Right forelimb (tissue), 1 donor: ENCODE data around the gene CLASP1.
"Not testable (repeated sequence)": the region's sequence is repeated elsewhere in the genome, so short reads cannot be mapped to it uniquely, and the experiment has no call there.

ENCODE experiments used
- DNase-seq: peaks from one replicate; pipeline ENCODE4 v3.0.0-alpha.2; 2018

CLASP1 gene

GRCh38 chr2:121575800-121576199 is 73.5 kb downstream of the CLASP1 start:
- no peak for DNase-seq

DNA sequence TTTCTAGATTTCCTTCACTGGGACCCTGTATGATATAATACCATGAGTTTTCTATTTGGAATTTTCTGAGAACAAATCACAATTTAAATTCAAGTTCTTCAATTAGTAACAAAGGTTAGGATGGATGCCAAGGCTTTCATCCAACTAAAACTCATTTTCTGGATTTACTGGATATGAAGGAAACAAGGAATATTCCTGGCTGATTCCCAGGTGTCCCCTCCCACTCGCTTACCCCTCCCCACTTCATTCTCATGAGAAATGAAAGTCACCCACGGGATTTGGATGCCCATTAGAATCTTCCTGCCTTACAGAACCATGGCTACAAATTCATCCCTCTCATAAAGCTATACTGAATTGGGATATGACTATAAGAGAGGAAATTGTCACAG is 78.6 kb downstream of the CLASP1 start:
- no peak for DNase-seq

GRCh38 chr2:121570036-121570666 is 79.1 kb downstream of the CLASP1 start:
- no peak for DNase-seq

GRCh38 chr2:121567957-121568409 is 81.3 kb downstream of the CLASP1 start:
- no peak for DNase-seq

DNA sequence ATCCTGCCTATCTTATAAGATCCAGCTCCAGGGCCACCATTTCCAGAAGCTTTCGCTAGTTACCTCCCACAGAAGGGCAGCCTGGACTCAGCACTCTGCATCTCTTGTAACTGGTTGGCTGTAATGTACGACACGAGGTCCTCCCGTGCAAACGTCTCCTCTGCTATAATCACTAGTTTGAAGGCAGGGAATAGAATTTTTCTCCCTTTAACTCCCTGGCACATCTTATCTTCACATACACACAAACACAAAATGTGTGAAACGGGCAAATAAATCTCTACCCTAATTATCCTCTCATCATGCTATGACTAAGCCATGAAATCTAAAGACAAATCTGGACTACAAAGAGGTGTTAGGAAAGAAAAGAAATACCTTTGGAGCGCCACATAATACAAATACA is 81.8 kb downstream of the CLASP1 start:
- DNase-seq, result no peak

DNA sequence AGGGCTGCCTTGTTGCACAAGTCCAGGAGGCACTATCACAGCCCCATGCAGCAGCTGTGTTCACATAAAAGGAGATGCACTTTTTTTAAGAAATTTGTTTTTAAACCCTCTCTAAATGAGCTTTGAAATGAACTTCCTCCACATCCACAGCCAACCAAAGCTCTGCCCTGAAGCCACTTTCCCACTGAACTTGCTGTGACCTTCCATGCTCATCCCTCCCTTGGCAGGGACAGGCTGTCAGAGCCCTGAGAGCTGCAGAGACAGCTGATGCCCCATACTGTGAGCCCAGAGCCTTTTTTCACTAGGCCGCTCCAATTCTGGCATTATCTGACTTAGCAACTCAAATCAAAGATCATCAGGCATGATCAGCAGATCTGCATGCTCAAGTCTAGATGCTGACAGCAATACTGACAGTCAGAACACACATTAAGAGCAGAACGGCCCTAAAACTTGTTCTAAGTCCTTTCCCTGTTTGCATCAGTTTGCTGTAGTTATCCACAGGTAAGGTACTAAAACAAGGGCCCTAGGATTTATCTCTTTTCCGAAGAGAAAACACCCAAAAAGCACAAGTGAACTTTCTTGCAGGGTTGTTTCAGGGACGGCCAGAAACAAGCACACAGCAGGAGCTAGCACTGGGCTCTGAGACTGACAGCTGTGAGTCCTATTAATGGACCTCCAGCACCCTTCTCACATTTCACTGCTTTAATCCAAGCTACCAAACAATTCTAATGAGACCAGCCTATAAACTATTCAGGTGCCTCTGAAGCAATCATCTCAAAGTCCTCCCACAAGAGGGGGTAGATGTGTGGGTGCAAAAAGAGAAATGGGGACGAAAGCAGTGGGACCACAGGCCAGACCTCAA is 83.6 kb downstream of the CLASP1 start:
- peak; percentile 67 for DNase-seq

- DNase-seq, result no peak
Observed at GRCh38 chr2:121564905-121565304, 84.4 kb downstream of the CLASP1 start.

DNA sequence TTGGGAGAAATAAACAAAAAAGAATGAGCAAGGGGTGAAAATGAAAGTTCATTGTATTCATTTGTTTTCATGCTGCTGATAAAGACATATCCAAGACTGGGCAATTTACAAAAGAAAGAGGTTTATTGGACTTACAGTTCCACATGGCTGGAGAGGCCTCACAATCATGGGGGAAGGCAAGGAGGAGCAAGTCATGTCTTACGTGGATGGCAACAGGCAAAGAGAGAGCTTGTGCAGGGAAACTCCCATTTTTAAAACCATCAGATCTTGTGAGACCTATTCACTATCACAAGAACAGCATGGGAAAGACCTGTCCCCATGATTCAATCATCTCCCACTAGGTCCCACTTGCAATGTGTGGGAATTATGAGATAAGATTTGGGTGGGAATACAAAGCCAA is 85.5 kb downstream of the CLASP1 start:
- DNase-seq, result not testable (repeated sequence)

DNA sequence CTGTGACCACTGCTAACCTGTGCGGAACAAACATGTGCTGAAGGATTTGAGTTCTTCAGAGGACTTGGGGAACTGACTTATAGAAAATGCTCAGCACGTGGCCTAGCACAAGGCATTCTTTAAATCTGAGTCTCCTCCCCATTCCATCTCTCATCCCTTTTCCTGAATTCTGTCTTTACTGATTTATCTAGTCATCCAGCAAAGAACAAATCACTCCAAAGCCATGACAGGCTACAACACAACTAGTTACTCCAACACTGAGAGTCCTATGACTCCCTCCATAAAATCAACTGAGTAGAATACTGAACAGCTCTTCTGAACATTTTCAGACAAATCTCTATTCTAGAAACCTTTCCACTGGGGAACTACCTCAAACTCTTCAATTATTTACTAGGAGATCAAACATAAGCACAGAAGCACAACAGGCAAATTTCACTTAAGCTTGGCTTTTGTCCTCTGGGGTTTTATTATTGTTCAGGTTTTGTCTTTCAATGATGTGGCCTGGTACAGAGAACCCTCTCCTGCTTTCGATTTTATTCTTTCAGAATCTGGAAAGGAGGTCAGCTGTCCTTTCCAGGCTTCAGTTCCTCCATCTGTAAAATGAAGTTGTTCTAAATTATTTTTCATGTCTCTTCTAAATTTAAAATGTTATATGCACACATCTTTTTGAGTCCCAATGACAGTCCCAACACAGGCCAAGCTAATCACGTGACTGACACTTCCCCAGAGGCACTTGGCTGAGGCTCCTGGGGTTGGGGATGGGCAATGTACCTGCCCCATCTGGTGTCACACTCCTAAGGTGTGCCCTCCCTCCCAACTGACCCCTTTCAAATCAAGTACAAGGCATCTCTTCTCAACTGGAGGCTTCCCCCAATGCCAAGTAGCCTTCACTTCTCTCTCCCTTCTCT is 86.7 kb downstream of the CLASP1 start:
- no peak for DNase-seq

DNA sequence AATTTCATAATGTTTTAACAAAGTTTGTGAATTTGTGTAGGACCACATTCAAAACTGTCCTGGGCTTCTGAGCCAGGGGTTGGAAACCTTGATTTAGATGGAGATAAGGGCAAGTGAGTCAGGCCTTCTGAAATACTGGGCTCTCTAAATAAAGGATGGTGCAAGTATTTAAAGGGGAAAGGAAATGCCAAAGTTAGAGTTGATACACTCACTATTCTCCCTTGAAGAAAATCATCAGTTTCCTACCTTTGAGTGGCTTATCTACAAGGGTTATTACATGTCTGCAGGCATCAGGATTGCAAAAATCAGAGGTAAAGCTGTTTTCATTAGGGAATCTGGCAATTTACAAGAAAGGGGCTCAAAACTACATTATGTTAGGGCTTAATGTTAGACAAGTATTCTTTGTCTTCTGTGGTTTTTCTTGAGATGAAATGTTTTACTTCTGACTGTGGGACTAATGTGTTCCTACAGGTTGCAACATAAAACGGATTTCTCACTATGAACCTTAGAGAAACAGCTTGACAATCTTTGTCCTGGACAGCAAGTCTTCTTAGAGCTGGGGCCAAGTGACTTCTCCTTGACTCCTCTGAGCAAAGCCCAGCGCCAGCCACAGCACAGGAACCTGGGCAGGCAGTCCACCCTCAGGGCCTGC is 87.5 kb downstream of the CLASP1 start:
- no peak for DNase-seq

GRCh38 chr2:121558329-121558728 is 90.9 kb downstream of the CLASP1 start:
- no peak for DNase-seq

DNA sequence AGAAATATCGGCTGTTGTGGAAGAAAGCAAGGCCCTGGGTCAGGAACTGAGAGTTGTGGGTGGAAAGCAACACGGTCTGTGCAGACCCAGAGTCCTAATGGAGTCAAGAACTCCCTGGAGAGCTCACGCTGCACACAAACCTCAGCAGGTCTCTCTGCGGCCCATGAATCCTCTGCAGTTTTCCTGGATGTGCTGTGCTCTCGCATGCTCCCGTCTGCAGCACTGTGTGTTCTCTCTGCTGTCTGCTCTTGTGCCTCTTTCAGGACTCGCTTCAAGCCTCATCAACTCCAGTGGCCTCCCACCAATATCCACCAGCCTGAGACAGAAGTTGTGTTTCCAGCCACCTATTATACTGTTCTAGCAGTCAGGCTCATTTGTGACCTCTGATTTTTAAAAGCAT is 94.3 kb downstream of the CLASP1 start:
- no peak for DNase-seq

DNA sequence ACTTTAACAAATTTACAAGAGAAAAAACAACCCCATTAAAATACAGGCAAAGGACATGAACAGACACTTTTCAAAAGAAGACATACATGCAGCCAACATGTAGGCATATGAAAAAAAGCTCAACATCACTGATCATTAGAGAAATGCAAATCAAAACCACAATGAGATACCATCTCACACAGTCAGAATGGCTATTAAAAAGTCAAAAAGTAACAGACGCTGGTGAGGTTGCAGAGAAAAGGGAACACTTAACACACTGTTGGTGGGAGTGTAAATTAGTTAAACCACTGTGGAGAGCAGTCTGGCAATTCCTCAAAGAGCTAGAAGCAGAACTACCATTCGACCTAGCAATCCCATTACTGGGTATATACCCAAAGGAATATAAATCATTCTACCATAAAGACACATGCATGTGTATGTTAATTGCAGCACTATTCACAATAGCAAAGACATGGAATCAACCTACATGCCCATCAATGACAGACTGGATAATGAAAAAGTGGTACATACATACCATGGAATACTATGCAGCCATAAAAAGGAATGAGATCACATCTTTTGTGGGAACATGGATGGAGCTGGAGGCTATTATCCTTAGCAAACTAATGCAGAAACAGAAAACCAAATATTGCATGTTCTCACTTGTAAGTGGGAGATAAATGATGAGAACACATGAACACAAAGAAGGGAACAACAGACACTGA is 96.6 kb downstream of the CLASP1 start:
- not testable (repeated sequence) for DNase-seq

DNA sequence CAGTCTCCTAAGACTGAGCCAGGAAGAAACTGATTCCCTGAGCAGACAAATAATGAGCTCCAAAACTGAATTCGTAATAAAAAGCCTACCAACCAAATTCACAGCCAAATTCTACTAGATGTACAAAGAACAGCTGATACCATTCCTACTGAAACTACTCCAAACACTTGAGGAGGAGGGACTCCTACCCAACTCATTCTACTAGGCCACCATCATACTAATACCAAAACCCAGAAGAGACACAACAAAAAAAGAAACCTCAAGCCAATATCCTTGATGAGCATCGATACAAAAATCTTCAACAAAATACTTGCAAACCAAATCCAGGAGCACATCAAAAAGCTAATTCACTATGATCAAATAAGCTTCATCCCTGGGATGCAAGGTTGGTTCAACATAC is 98.6 kb downstream of the CLASP1 start:
- no peak for DNase-seq

DNA sequence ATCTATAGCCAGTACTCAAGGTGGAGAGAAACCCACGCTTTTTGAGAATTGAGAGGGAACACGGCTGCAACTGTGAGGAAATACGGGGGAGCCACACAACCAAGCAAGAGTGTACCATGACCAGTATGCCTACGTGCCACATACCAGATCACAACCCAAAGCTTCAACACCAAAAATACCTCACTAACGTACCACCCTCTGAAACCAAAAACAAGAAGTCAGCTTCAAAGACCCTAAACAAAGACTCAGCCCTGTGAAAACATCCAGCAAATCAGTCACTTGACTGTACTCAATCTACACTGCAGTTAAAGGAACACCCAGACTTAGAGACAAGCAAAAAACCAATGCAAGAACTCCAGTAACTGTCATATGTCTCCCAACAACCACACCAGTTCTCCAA is 101.6 kb downstream of the CLASP1 start:
- DNase-seq, result no peak

GRCh38 chr2:121545913-121546312 is 103.3 kb downstream of the CLASP1 start:
- DNase-seq, result no peak

GRCh38 chr2:121545257-121545656 is 104.0 kb downstream of the CLASP1 start:
- no peak for DNase-seq

GRCh38 chr2:121541495-121541894 is 107.8 kb downstream of the CLASP1 start:
- DNase-seq, result no peak

DNA sequence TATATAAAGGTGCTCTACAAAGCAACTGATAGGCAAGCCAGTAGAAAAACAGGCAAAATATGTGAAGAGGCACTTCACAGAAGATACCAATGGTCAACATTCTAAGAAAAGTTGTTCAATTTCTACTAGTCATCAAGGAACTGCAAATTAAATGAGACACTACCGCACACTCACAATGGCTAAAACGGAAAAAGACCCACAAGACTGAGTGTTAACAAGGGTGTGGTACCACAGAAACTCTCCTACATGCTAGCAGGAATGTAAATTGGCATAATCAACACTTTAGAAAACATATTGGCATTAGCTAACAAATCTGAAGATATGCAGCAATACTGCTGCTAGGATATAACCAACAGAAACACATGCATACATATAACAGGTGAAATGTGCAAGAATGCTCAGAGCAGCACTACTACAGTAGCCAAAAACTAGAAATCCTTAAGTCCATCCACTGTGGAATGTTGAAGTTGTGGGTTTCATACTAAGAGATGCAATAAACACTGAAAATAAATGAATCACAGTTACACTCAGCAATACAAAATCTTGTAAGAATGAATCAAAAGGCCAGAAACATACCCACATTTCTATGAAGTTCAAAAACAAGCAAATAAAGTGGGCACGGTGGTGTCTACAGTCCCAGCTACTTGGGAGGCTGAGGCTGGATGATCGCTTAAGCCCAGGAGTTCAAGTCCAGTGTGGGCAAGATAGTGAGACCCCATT is 109.4 kb downstream of the CLASP1 start:
- DNase-seq, result no peak

GRCh38 chr2:121536850-121537557 is 112.3 kb downstream of the CLASP1 start:
- no peak for DNase-seq

GRCh38 chr2:121536347-121536746 is 112.9 kb downstream of the CLASP1 start:
- no peak for DNase-seq
